Measurements from ENCODE around the gene ARMC7. TPM values are rescaled to one million over a fixed set of nuclear protein-coding genes. Genes with fewer than 3 reads are reported as not detected.

Gene ARMC7
- polyA plus RNA-seq, 1 donor from 2014 or later: 3.7 TPM

GRCh38 chr17:75073618-75074047, 36.1 kb upstream of the ARMC7 start:
- Histone ChIP-seq H3K9me3 (ENCODE audit: low read length) (no peaks in the 10 kb centered on the region), H3K27me3 (ENCODE audit: insufficient read depth, low read depth, low read length) (no peaks in the 10 kb centered on the region), H3F3A (ENCODE audit: insufficient read depth, low read length, poor library complexity, severe bottlenecking) (no peaks in the 10 kb centered on the region), H3K9me2 (ENCODE audit: insufficient read depth, low read length) (no peaks in the 10 kb centered on the region), H4K20me1 (ENCODE audit: insufficient read depth) (no peaks in the 10 kb centered on the region), H3K79me2 (replicated peaks; ENCODE audit: insufficient read depth, low read length) (no peaks in the 10 kb centered on the region), H3K27ac (ENCODE audit: low read length) (no peak overlapping the region), H2AFZ (ENCODE audit: low read depth, low read length) (no peak overlapping the region), H3K4me3 (ENCODE audit: low read length) (no peak overlapping the region), H3K36me3 (ENCODE audit: insufficient read depth, low read length) (no peaks in the 10 kb centered on the region), H3K4me2 (ENCODE audit: low read length) (no peak overlapping the region), H3K9ac (ENCODE audit: low read length) (no peak overlapping the region)
- TF ChIP-seq MXI1 (conservative IDR thresholded peaks at IDR 0.05; ENCODE audit: poor library complexity, severe bottlenecking): no peak
- no peak for TF ChIP-seq TAF1 (IDR thresholded peaks at IDR 0.05; ENCODE audit: low read depth)
- no peak for TF ChIP-seq EZH2 (IDR thresholded peaks at IDR 0.05; ENCODE audit: borderline replicate concordance, insufficient read depth, low read length, poor library complexity, severe bottlenecking)

- H3F3A ChIP-seq (ENCODE audit: insufficient read depth, low read length, poor library complexity, severe bottlenecking): no peaks in the 10 kb centered on the region
- no peak overlapping the region for H3K4me2 ChIP-seq (ENCODE audit: low read length)
- TF ChIP-seq EZH2 (IDR thresholded peaks at IDR 0.05; ENCODE audit: borderline replicate concordance, insufficient read depth, low read length, poor library complexity, severe bottlenecking) (no peak), CTCF (IDR thresholded peaks at IDR 0.05; ENCODE audit: poor library complexity, severe bottlenecking) (no peak), EP300 (conservative IDR thresholded peaks at IDR 0.05; ENCODE audit: poor library complexity, severe bottlenecking) (no peak), POLR2AphosphoS5 (IDR thresholded peaks at IDR 0.05) (no peak), MXI1 (conservative IDR thresholded peaks at IDR 0.05; ENCODE audit: poor library complexity, severe bottlenecking) (no peak), REST (IDR thresholded peaks at IDR 0.05; ENCODE audit: borderline replicate concordance) (no peak), RAD21 (conservative IDR thresholded peaks at IDR 0.05) (no peak), TAF1 (IDR thresholded peaks at IDR 0.05; ENCODE audit: low read depth) (no peak), SMC3 (conservative IDR thresholded peaks at IDR 0.05; ENCODE audit: poor library complexity) (no peak)
- no peak overlapping the region for H3K4me3 ChIP-seq (ENCODE audit: low read length)
- H3K9me3 ChIP-seq (ENCODE audit: low read length): no peaks in the 10 kb centered on the region
- H3K27ac ChIP-seq (ENCODE audit: low read length): no peak overlapping the region
- H3K9ac ChIP-seq (ENCODE audit: low read length): no peak overlapping the region
- H3K36me3 ChIP-seq (ENCODE audit: insufficient read depth, low read length): no peaks in the 10 kb centered on the region
- no peaks in the 10 kb centered on the region for H3K79me2 ChIP-seq (replicated peaks; ENCODE audit: insufficient read depth, low read length)
- H4K20me1 ChIP-seq (ENCODE audit: insufficient read depth): no peaks in the 10 kb centered on the region
- H3K9me2 ChIP-seq (ENCODE audit: insufficient read depth, low read length): no peaks in the 10 kb centered on the region
- H3K27me3 ChIP-seq (ENCODE audit: insufficient read depth, low read depth, low read length): no peaks in the 10 kb centered on the region
- no peak overlapping the region for H2AFZ ChIP-seq (ENCODE audit: low read depth, low read length)
Measured at GRCh38 chr17:75074532-75074931, 35.2 kb upstream of the ARMC7 start.

Data from neural cell (in vitro differentiated cells).